ENCODE results near the gene RNMT.

RNMT gene

DNA sequence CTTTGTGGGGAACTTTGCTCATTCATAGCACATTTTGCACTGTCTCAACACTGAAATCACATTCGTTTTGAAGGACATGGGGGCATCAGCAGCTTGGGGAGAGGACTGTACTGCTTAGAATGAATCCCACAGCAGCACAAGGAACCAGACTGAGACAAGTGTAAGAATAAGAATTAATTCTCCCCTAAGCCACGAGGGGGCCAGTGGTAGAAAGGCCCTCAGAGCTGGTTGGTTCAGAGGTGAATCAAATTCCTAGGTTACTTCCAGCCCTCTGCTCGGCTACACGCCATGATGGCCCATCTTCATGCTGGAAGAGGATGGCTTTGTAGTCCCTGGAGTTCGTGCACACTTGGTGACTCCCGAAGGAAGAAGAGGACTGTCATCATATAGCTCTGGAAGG is 85.5 kb downstream of the RNMT start:
- no peak for DNase-seq (ENCODE audit: low read depth)

DNA sequence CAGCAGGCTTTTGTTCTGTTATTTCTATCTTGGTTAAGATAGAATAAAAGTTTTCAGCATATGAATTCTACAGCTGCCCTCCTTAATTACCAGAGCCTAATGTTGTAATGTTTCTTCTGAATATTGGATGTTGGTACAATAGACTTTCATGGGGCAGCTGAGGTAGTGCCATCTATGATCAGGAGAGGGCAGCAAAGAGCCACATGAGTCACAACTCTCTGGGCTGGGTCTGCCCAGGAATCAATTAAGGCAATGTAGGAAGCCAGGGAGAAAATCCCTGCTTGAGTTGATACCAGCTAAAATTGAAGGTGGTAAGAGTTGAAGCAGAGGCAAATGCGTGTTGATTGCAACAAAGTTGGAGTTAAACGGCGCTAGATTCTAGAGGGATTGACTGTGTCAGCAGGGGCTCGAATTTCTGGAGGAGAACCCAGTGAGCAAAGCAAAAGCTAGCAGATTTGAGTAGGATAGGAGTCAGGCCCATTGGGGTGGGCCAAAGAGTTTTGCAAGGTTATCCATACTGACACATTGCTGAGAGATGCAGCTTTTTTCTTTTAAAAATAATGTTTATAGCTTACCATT is 86.9 kb downstream of the RNMT start:
- peak; percentile 47 for DNase-seq (ENCODE audit: low read depth)

All from activated T-cell treated with anti-CD3 and anti-CD28 coated beads for 24 hours (primary cell).